GM19238 (cell line): Measurements from ENCODE around the gene RAMP1.

Experiments
- DNase-seq: peaks from one replicate; pipeline ENCODE4 v3.0.0; 2011; ENCODE audit warnings: low spot score; ENCODE audit not compliant: insufficient read length

Gene RAMP1

GRCh38 chr2:237916296-237916695, 56.9 kb downstream of the RAMP1 start:
- no peak for DNase-seq

- DNase-seq: no peak
Observed at GRCh38 chr2:237917696-237918374, 58.4 kb downstream of the RAMP1 start.

GRCh38 chr2:237919593-237919992, 60.2 kb downstream of the RAMP1 start:
- no peak for DNase-seq

- DNase-seq: no peak
Observed at GRCh38 chr2:237920673-237921072, 61.2 kb downstream of the RAMP1 start.

- DNase-seq: no peak
Observed at GRCh38 chr2:237921967-237922492, 62.6 kb downstream of the RAMP1 start.

- no peak for DNase-seq
Observed at GRCh38 chr2:237922641-237923361, 63.4 kb downstream of the RAMP1 start.

- DNase-seq: peak; percentile 93
Observed at GRCh38 chr2:237923481-237924163, 64.2 kb downstream of the RAMP1 start.

- DNase-seq: no peak
Observed at GRCh38 chr2:237924164-237924534, 64.7 kb downstream of the RAMP1 start.

GRCh38 chr2:237927135-237927534, 67.7 kb downstream of the RAMP1 start:
- DNase-seq: no peak

- DNase-seq: no peak
Observed at GRCh38 chr2:237927986-237928385, 68.6 kb downstream of the RAMP1 start.

GRCh38 chr2:237929979-237930378, 70.6 kb downstream of the RAMP1 start:
- DNase-seq: no peak

GRCh38 chr2:237931205-237931721, 71.8 kb downstream of the RAMP1 start:
- DNase-seq: no peak

- DNase-seq: no peak
Observed at GRCh38 chr2:237932731-237933131, 73.3 kb downstream of the RAMP1 start.

GRCh38 chr2:237934186-237934585, 74.8 kb downstream of the RAMP1 start:
- DNase-seq: no peak

GRCh38 chr2:237935740-237936452, 76.5 kb downstream of the RAMP1 start:
- DNase-seq: no peak

GRCh38 chr2:237939251-237939650, 79.8 kb downstream of the RAMP1 start:
- DNase-seq: no peak

- DNase-seq: no peak
Observed at GRCh38 chr2:237940828-237941227, 81.4 kb downstream of the RAMP1 start.

GRCh38 chr2:237941239-237941638, 81.8 kb downstream of the RAMP1 start:
- no peak for DNase-seq

- no peak for DNase-seq
Observed at GRCh38 chr2:237942513-237942899, 83.1 kb downstream of the RAMP1 start.

- DNase-seq: no peak
Observed at GRCh38 chr2:237943395-237944094, 84.1 kb downstream of the RAMP1 start.

- DNase-seq: no peak
Observed at GRCh38 chr2:237944302-237944701, 84.9 kb downstream of the RAMP1 start.
